K562 (cell line): ENCODE data around the gene IMMP2L. TPM values are rescaled to one million over a fixed set of nuclear protein-coding genes. Genes with fewer than 3 reads are reported as not detected.

Experiments used
- CBX3 ChIP-seq, 2 experiments: IDR thresholded peaks; 1 replicate in 1 of 2; 2 replicates in 1 of 2; pipeline ENCODE4 v1.6.1; 2012; ENCODE audit warnings: inconsistent platforms in 2 of 2, low read length in 2 of 2, borderline replicate concordance in 1 of 2, control low read depth in 1 of 2
- ETV1 ChIP-seq: fragments of 450-650 bp; conservative IDR thresholded peaks from 2 replicates; pipeline ENCODE4 v1.6.1; 2016; ENCODE audit warnings: missing genetic modification characterization, control low read depth, low read depth, missing compliant biosample characterization
- FOXP1 ChIP-seq: sonication (generic); formaldehyde crosslinking; IDR thresholded peaks from 2 replicates; pipeline ENCODE4 v1.8.0; 2022; ENCODE audit warnings: mild to moderate bottlenecking, missing genetic modification reagents
- MBD1 ChIP-seq: fragments of 250-450 bp; sonication (Bioruptor Pico); IDR thresholded peaks from 2 replicates; pipeline ENCODE4 v1.8.0; 2022; ENCODE audit warnings: inconsistent platforms
- MCM3 ChIP-seq: fragments of 450-650 bp; IDR thresholded peaks from 2 replicates; pipeline ENCODE4 v1.6.1; 2016
- TRIM28 ChIP-seq: fragments of 450-650 bp; IDR thresholded peaks from 2 replicates; pipeline ENCODE4 v1.6.1; 2017
- YY1 ChIP-seq, 3 experiments: IDR thresholded peaks; 2 replicates each; pipeline ENCODE4 v1.6.1; 2011; ENCODE audit warnings: low read length in 2 of 3, mild to moderate bottlenecking in 2 of 3, moderate library complexity in 2 of 3, borderline replicate concordance in 1 of 3, control low read depth in 1 of 3, low read depth in 1 of 3; ENCODE audit not compliant: insufficient read depth in 3 of 3, insufficient replicate concordance in 2 of 3, control insufficient read depth in 1 of 3, insufficient read length in 1 of 3; ENCODE audit errors: extremely low read depth in 1 of 3
- ZEB2 ChIP-seq: fragments of 450-650 bp; IDR thresholded peaks from 2 replicates; pipeline ENCODE4 v1.6.1; 2016
- ZNF280A ChIP-seq: fragments of 450-650 bp; IDR thresholded peaks from 2 replicates; pipeline ENCODE4 v1.6.1; 2018; ENCODE audit warnings: mild to moderate bottlenecking, low read depth; ENCODE audit not compliant: partially characterized antibody
- ZNF518B ChIP-seq: fragments of 250-450 bp; sonication (Bioruptor Pico); IDR thresholded peaks from 2 replicates; pipeline ENCODE4 v1.5.0; 2021; ENCODE audit warnings: mild to moderate bottlenecking, moderate library complexity
- polyA plus RNA-seq, 8 experiments: library from polyadenylated mRNA; depleted of rRNA in 4 of 8; stranded (reverse) in 5 of 8; unstranded in 3 of 8; fragments of >200 nt; fragmentation: Nextera tagmentation in 2 of 8; fragmentation: Illumina TruSeq in 1 of 8; extraction: Ambion mirVana in 2 of 8; extraction: Trizol in 1 of 8; gene quantifications; 2 replicates each; pipeline versions ENCODE4 v1.2.1 to v1.2.3, GENCODE V29; 2011 to 2014; ENCODE audit warnings: inconsistent platforms in 1 of 8, missing spikeins in 1 of 8
- total RNA-seq, 7 experiments: library from RNA; depleted of rRNA in 6 of 7; stranded (reverse); fragments of >200 nt in 6 of 7; fragmentation: Illumina TruSeq in 2 of 7; extraction: Trizol in 2 of 7; gene quantifications; 2 replicates each; pipeline versions ENCODE4 v1.2.1 to v1.2.3, GENCODE V29; 2011 to 2021; ENCODE audit warnings: low replicate concordance in 1 of 7

The IMMP2L gene
- total and polyA plus RNA-seq, 9 of the 15 experiments (the other 6 are each of a cell fraction or from before 2014, with no cell fraction given), result 29.7 to 116 (median 53.0) TPM

GRCh38 chr7:111571720-111572119 is 9.4 kb upstream of the IMMP2L start (continued):
- TF ChIP-seq ZNF518B (CRISPR knock-in tag) (no peak), YY1 (IDR thresholded peaks at IDR 0.05; ENCODE audit: borderline replicate concordance in 1 of 3, control insufficient read depth in 1 of 3, extremely low read depth in 1 of 3, insufficient read depth in 3 of 3, insufficient read length in 1 of 3, insufficient replicate concordance in 2 of 3, low read depth in 1 of 3, low read length in 2 of 3) (no peak), ZNF280A (peak; percentile 77), FOXP1 (CRISPR knock-in tag) (no peak), TRIM28 (peak; percentile 98), ETV1 (tag) (no peak), MBD1 (CRISPR knock-in tag) (peak; percentile 61; the same call in 1 of the 2 replicates), MCM3 (no peak), ZEB2 (peak; percentile 25; the same call in 1 of the 2 replicates), CBX3 (IDR thresholded peaks at IDR 0.05; ENCODE audit: borderline replicate concordance in 1 of 2, low read length in 2 of 2) (peak in 1 of 2 experiments; percentile 96; a peak in 2 of 3 replicates)
- TF ChIP-seq, all 486 proteins: peak for 8
